ENCODE data around the gene GPR152. TPM values are rescaled to one million over a fixed set of nuclear protein-coding genes. Genes with fewer than 3 reads are reported as not detected.

Gene GPR152
- total RNA-seq, 2 experiments from 2014 or later: not detected

GRCh38 chr11:67500831-67501715 is 48.5 kb upstream of the GPR152 start:
- ChIA-PET POLR2A (no interaction called here), CTCF (ENCODE audit: unreplicated experiment) (no interaction called here)
- TF ChIP-seq EZH2phosphoT487 (IDR thresholded peaks at IDR 0.05; ENCODE audit: borderline replicate concordance, low read depth, low read length): no peak
- TF ChIP-seq, protein P1, sequence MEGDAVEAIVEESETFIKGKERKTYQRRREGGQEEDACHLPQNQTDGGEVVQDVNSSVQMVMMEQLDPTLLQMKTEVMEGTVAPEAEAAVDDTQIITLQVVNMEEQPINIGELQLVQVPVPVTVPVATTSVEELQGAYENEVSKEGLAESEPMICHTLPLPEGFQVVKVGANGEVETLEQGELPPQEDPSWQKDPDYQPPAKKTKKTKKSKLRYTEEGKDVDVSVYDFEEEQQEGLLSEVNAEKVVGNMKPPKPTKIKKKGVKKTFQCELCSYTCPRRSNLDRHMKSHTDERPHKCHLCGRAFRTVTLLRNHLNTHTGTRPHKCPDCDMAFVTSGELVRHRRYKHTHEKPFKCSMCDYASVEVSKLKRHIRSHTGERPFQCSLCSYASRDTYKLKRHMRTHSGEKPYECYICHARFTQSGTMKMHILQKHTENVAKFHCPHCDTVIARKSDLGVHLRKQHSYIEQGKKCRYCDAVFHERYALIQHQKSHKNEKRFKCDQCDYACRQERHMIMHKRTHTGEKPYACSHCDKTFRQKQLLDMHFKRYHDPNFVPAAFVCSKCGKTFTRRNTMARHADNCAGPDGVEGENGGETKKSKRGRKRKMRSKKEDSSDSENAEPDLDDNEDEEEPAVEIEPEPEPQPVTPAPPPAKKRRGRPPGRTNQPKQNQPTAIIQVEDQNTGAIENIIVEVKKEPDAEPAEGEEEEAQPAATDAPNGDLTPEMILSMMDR (conservative IDR thresholded peaks at IDR 0.05; ENCODE audit: low read length): no peak
- no TSS peak for BruUV-seq (replicated peaks)
- Histone ChIP-seq H3K4me2 (ENCODE audit: low read length) (no peak overlapping the region), H3K9me3 (ENCODE audit: low read length) (no peaks in the 10 kb centered on the region), H3K4me3 (ENCODE audit: low read depth, low read length, poor library complexity, severe bottlenecking) (no peak overlapping the region), H2AFZ (ENCODE audit: low read length) (no peak overlapping the region), H3K27ac (ENCODE audit: low read depth, low read length, poor library complexity, severe bottlenecking) (no peak overlapping the region), H3K4me1 (ENCODE audit: insufficient read depth, low read length, poor library complexity, severe bottlenecking) (peaks cover 17% of the 10 kb centered on the region), H3K36me3 (ENCODE audit: insufficient read depth, low read length) (peaks cover 9% of the 10 kb centered on the region; the same call in 1 of the 2 replicates), H3K79me2 (ENCODE audit: insufficient read depth, low read depth, low read length) (peaks cover 4% of the 10 kb centered on the region; the same call in 1 of the 2 replicates), H4K20me1 (ENCODE audit: insufficient read depth, low read length) (no peaks in the 10 kb centered on the region), H3K9me2 (ENCODE audit: insufficient read depth, low read length) (no peaks in the 10 kb centered on the region)
- no peak for DNase-seq (ENCODE audit: low spot score)
- intact Hi-C loops (cut with micrococcal nuclease; ENCODE audit: unreplicated experiment): no loop called here

GRCh38 chr11:67500484-67500821 is 47.9 kb upstream of the GPR152 start:
- ChIA-PET CTCF (ENCODE audit: unreplicated experiment) (no interaction called here), POLR2A (no interaction called here)
- Histone ChIP-seq H3K4me3 (ENCODE audit: low read depth, low read length, poor library complexity, severe bottlenecking) (no peak overlapping the region), H3K4me1 (ENCODE audit: insufficient read depth, low read length, poor library complexity, severe bottlenecking) (peaks cover 11% of the 10 kb centered on the region), H3K79me2 (ENCODE audit: insufficient read depth, low read depth, low read length) (peaks cover 4% of the 10 kb centered on the region; the same call in 1 of the 2 replicates), H3K9me3 (ENCODE audit: low read length) (no peaks in the 10 kb centered on the region), H2AFZ (ENCODE audit: low read length) (no peak overlapping the region), H3K27ac (ENCODE audit: low read depth, low read length, poor library complexity, severe bottlenecking) (no peak overlapping the region), H4K20me1 (ENCODE audit: insufficient read depth, low read length) (no peaks in the 10 kb centered on the region), H3K4me2 (ENCODE audit: low read length) (no peak overlapping the region), H3K9me2 (ENCODE audit: insufficient read depth, low read length) (no peaks in the 10 kb centered on the region), H3K36me3 (ENCODE audit: insufficient read depth, low read length) (peaks cover 9% of the 10 kb centered on the region; the same call in 1 of the 2 replicates)
- BruUV-seq (replicated peaks): no TSS peak
- TF ChIP-seq, protein P1 (conservative IDR thresholded peaks at IDR 0.05; ENCODE audit: low read length): no peak
- TF ChIP-seq EZH2phosphoT487 (IDR thresholded peaks at IDR 0.05; ENCODE audit: borderline replicate concordance, low read depth, low read length): no peak
- no peak for DNase-seq (ENCODE audit: low spot score)
- intact Hi-C loops (cut with micrococcal nuclease; ENCODE audit: unreplicated experiment): no loop called here
